Thyroid gland (tissue), 4 donors: ENCODE data around the gene VAPA. TPM values are rescaled to one million over a fixed set of nuclear protein-coding genes. Genes with fewer than 3 reads are reported as not detected.
"Not testable (repeated sequence)": the region's sequence is repeated elsewhere in the genome, so short reads cannot be mapped to it uniquely, and the experiment has no call there.

Source experiments
- DNase-seq, 2 donors: peaks; one replicate each; pipeline ENCODE4 v3.0.0-alpha.2; 2019
- H3K27ac ChIP-seq, 3 donors: fragments of 200-600 bp; sonication (generic); 1 replicate in 2 of 3; 2 replicates in 1 of 3; pipeline ENCODE4 v1.5.1; 2016 to 2019; ENCODE audit warnings: mild to moderate bottlenecking in 1 of 3, moderate library complexity in 1 of 3
- H3K27me3 ChIP-seq: fragments of 200-600 bp; sonication (generic); one replicate; pipeline ENCODE4 v1.5.1; 2019
- H3K36me3 ChIP-seq, 2 donors: fragments of 200-600 bp; sonication (generic); one replicate each; pipeline ENCODE4 v1.5.1; 2016 to 2019
- H3K4me1 ChIP-seq, 2 donors: fragments of 200-600 bp; sonication (generic); one replicate each; pipeline ENCODE4 v1.5.1; 2017 to 2019
- H3K4me3 ChIP-seq, 3 donors: fragments of 200-600 bp; sonication (generic); replicated peaks in 1 of 3; 1 replicate in 2 of 3; 2 replicates in 1 of 3; pipeline ENCODE4 v1.5.1; 2016; ENCODE audit warnings: mild to moderate bottlenecking in 1 of 3
- H3K9me3 ChIP-seq: fragments of 200-600 bp; sonication (generic); one replicate; pipeline ENCODE4 v1.5.1; 2017
- POLR2A ChIP-seq, 2 donors: fragments of 450-650 bp; IDR thresholded peaks; one replicate each; pipeline ENCODE4 v1.6.1; 2017; ENCODE audit warnings: antibody characterized with exemption in 2 of 2, mild to moderate bottlenecking in 2 of 2, moderate library complexity in 1 of 2
- WGBS, 2 donors: methylation state at CpG; one replicate each; pipeline ENCODE4 v1.1.5; 2017; 5-methylcytosine and 5-hydroxymethylcytosine counted together
- intact Hi-C: fragments of 100-400 bp; cut with DNase I; formaldehyde crosslinking; loops from one replicate; pipeline ENCODE4 v1.15.1; 2023
- total RNA-seq, 4 donors: library from RNA; depleted of rRNA; stranded (reverse); fragments of >200 nt; gene quantifications; one replicate each; pipeline ENCODE4 v1.2.3, GENCODE V29; 2016
- TF ChIP-seq, protein P1 (sequence below), 6 experiments: fragments of 200-600 bp in 3 of 6; fragments of 450-650 bp in 3 of 6; sonication (generic) in 3 of 6; IDR thresholded peaks; one replicate each; pipeline ENCODE4 v1.5.1; 2016 to 2019; ENCODE audit warnings: antibody characterized with exemption in 6 of 6, mild to moderate bottlenecking in 2 of 6, inconsistent platforms in 1 of 6, moderate library complexity in 1 of 6

VAPA gene
- total RNA-seq, 4 donors from 2014 or later, result 232 to 261 (median 244) TPM

DNA sequence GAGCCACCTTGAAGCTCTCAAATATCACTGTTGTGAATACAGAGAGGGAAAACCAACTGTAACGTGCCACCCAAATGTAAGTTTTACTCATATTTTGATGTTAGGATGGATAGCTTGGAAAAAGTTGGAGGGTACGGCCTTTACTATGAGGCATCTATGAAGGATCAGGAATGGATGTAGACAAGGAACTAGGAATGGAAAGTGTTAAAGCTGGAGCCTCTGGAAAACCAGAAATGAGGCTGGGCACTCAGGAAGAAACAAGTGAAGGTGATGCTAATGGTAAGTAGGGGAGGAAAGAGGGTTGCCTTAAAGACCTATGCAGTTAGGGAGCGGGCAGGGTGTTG is 27.8 kb upstream of the VAPA start:
- H3K36me3 ChIP-seq, result no peaks in the 10 kb centered on the region
- H3K4me1 ChIP-seq, result no peaks in the 10 kb centered on the region
- intact Hi-C loops, result no loop called here
- TF ChIP-seq, protein P1, sequence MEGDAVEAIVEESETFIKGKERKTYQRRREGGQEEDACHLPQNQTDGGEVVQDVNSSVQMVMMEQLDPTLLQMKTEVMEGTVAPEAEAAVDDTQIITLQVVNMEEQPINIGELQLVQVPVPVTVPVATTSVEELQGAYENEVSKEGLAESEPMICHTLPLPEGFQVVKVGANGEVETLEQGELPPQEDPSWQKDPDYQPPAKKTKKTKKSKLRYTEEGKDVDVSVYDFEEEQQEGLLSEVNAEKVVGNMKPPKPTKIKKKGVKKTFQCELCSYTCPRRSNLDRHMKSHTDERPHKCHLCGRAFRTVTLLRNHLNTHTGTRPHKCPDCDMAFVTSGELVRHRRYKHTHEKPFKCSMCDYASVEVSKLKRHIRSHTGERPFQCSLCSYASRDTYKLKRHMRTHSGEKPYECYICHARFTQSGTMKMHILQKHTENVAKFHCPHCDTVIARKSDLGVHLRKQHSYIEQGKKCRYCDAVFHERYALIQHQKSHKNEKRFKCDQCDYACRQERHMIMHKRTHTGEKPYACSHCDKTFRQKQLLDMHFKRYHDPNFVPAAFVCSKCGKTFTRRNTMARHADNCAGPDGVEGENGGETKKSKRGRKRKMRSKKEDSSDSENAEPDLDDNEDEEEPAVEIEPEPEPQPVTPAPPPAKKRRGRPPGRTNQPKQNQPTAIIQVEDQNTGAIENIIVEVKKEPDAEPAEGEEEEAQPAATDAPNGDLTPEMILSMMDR (IDR thresholded peaks at IDR 0.05), result no peak
- TF ChIP-seq POLR2A (IDR thresholded peaks at IDR 0.05), result no peak
- H3K4me3 ChIP-seq, result no peak overlapping the region
- no peak for DNase-seq
- H3K9me3 ChIP-seq, result no peaks in the 10 kb centered on the region
- WGBS, 2 donors, result 90 to 99% methylated on average over 3 of the region's 3 CpGs
- no peaks in the 10 kb centered on the region for H3K27me3 ChIP-seq
- no peak overlapping the region for H3K27ac ChIP-seq

DNA sequence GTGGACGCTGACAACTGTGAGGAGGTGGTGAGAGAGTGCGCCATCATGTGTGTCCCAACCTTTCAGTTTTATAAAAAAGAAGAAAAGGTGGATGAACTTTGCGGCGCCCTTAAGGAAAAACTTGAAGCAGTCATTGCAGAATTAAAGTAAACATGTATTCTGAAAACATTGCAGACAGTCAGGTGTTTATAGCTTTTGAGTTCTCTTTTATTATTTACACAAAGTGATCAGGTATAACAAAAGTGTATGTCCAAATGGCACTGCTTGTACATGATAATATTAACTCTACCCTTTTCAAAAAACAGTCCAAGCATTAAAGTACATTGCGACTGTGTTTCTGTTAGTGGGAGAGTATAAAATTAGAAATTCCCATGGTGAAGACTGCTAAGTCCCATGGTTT is 25.8 kb upstream of the VAPA start:
- intact Hi-C loops, result no loop called here
- H3K9me3 ChIP-seq, result no peaks in the 10 kb centered on the region
- no peaks in the 10 kb centered on the region for H3K36me3 ChIP-seq
- no peak overlapping the region for H3K27ac ChIP-seq
- TF ChIP-seq POLR2A (IDR thresholded peaks at IDR 0.05), result no peak
- TF ChIP-seq, protein P1 (IDR thresholded peaks at IDR 0.05), result no peak
- no peak for DNase-seq
- no peak overlapping the region for H3K4me3 ChIP-seq
- WGBS, 2 donors, result 96% methylated on average over 5 of the region's 5 CpGs
- no peaks in the 10 kb centered on the region for H3K27me3 ChIP-seq
- no peaks in the 10 kb centered on the region for H3K4me1 ChIP-seq

DNA sequence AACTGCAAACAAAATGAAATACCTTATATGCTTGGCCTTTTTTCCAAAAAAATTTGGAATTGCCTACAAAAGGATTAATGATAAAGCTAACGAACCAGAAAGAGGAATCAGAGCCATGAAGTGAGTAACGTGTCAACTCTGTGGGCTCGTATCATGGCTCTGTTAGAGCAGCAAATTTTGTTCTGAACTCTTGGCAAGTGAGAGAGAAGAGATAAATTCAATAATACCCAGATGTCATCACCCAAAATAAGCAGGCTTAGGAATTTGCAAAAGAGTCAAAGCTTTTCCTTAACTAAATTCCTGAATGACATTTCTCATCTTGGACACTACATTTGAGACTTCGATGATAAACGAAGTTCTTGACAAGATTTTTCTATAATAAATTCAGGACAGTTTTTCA is 23.6 kb upstream of the VAPA start:
- TF ChIP-seq, protein P1 (IDR thresholded peaks at IDR 0.05), result no peak
- TF ChIP-seq POLR2A (IDR thresholded peaks at IDR 0.05), result no peak
- Histone ChIP-seq H3K4me1 (no peaks in the 10 kb centered on the region), H3K36me3 (no peaks in the 10 kb centered on the region), H3K27me3 (no peaks in the 10 kb centered on the region), H3K4me3 (no peak overlapping the region), H3K9me3 (no peaks in the 10 kb centered on the region), H3K27ac (no peak overlapping the region)
- 95 to 96% methylated on average over 5 of the region's 5 CpGs for WGBS, 2 donors
- no peak for DNase-seq
- intact Hi-C loops, result no loop called here

DNA sequence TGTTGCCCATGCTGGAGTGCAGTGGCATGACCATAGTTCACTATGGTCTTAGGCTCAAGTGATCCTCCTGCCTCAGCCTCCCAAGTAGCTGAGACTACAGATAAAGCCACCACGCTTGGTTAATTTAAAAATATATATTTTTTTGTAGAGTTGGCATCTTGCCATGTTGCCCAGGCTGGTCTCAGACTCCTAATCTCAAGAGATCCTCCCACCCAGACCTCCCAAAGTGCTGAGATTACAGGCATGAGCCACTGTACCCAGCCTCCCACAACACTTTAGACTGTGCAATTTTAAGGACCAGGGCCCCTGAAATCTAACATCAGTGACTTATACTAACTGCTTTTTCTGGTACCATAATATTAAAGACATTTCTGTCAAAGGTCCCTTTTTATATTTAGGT is 22.9 kb upstream of the VAPA start:
- Histone ChIP-seq H3K36me3 (no peaks in the 10 kb centered on the region), H3K27ac (no peak overlapping the region), H3K4me1 (no peaks in the 10 kb centered on the region), H3K9me3 (no peaks in the 10 kb centered on the region), H3K27me3 (no peaks in the 10 kb centered on the region), H3K4me3 (no peak overlapping the region)
- TF ChIP-seq, protein P1 (IDR thresholded peaks at IDR 0.05), result no peak
- no peak for TF ChIP-seq POLR2A (IDR thresholded peaks at IDR 0.05)
- intact Hi-C loops, result no loop called here
- 64 to 83% methylated on average over 1 of the region's 1 CpG for WGBS, 2 donors
- DNase-seq, result no peak

GRCh38 chr18:9891515-9891914 is 22.3 kb upstream of the VAPA start:
- H3K4me3 ChIP-seq, H3K4me1 ChIP-seq, intact Hi-C loops, H3K36me3 ChIP-seq, H3K27ac ChIP-seq, DNase-seq, H3K27me3 ChIP-seq, H3K9me3 ChIP-seq: not testable (repeated sequence)
- 82 to 87% methylated on average over 4 of the region's 4 CpGs for WGBS, 2 donors

DNA sequence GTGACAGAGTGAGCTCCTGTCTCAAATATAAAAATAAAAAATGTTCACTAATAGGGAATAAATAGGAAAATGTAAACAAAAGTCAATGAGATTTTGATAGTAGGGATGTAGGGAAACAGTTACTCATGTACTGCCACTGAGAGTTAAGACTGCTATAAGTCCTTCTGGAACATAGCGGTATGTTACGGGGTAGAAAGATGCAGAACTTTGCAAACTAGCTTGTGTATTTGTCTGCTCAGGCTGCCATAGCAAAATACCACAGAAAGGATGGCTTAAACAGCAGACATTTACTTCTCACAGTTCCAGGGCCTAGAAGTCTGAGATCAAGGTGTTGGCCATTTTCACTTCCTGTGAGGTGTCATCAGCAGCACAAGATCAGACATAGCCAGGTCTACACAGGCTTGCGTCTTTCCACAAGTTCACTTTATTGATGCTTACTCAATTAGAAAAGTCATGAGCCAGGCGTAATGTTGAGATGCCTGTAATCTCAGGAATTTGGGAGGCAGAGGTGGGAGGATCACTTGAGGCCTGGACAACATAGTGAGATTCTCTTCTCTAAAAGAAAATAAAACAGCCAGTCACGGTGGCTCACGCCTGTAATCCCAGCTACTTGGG is 19.3 kb upstream of the VAPA start:
- intact Hi-C loops, result no loop called here

More for the DNA sequence above, 19.3 kb upstream of the VAPA start:
- no peak for DNase-seq
- Histone ChIP-seq H3K36me3 (no peaks in the 10 kb centered on the region), H3K4me3 (no peak overlapping the region), H3K27ac (no peak overlapping the region), H3K27me3 (no peaks in the 10 kb centered on the region), H3K4me1 (no peaks in the 10 kb centered on the region), H3K9me3 (no peaks in the 10 kb centered on the region)
- 93 to 96% methylated on average over 6 of the region's 6 CpGs for WGBS, 2 donors
- no peak for TF ChIP-seq POLR2A (IDR thresholded peaks at IDR 0.05)
- TF ChIP-seq, protein P1 (IDR thresholded peaks at IDR 0.05), result no peak
